Ramos (cell line): ENCODE results near the gene HELZ.
"Not testable (repeated sequence)": the region's sequence is repeated elsewhere in the genome, so short reads cannot be mapped to it uniquely, and the experiment has no call there.

Experiments
- in situ Hi-C: fragments of 300-500 bp; cut with MboI; formaldehyde crosslinking; loops from one replicate; pipeline ENCODE4 v1.14.3; 2022; ENCODE audit warnings: low sequenced_read_pairs; ENCODE audit not compliant: unreplicated experiment

The HELZ gene

DNA sequence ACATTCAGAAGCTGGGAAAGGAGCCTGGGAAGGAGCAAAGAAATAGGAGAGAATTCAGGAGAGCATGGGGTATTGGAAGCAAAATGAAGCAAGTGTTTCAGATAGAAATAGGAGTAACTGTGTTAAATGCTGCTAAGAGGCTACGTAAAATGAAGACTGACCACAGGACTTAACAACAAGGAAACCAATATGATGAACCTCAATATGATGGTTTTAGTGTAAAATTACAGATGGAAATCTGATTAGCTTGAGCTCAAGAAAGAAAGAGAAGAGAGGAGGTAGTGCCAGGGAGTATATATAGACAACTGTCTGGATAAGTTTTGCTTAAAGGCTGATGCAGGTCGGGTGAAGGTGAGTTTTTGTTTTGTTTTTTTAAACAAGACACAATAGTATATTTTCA lies 92.2 kb downstream of the HELZ start:
- in situ Hi-C loops, result no loop called here

DNA sequence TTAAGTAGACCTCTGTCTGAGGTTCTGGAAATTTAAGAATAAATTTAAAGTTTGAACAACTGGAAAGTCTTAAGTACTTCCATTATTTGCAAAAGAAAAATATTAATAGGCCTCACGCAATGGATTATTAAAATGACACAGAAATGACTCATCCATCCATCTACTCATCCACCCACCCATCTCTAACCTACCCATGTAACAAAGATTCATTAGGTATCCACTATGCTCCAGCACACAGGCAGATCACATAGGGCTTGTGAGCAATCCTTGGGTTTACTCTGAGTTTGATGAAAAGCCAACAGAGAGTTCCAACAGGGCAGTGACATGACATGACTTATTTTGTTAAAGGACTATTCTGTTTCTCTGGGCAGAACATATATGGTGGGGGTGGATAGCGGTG lies 93.3 kb downstream of the HELZ start:
- in situ Hi-C loops, result no loop called here

DNA sequence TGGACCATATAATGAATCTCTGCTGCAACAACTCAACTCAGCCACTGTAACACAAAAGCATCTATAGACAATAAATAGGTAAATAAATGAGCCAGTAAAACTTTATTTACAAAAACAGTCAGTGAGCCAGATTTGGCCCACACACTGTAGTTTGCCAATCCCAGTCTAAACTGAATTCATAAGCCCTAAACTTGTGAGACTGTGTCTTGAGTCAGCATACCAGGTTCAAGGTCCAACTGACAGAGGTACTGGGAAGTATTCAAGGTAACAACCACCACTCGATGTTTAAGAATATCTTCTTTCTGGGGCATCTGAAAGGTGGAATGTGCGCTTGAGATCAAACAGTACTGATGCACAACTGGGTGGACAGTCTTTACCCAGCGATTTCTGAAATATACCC lies 94.2 kb downstream of the HELZ start:
- in situ Hi-C loops, result no loop called here

DNA sequence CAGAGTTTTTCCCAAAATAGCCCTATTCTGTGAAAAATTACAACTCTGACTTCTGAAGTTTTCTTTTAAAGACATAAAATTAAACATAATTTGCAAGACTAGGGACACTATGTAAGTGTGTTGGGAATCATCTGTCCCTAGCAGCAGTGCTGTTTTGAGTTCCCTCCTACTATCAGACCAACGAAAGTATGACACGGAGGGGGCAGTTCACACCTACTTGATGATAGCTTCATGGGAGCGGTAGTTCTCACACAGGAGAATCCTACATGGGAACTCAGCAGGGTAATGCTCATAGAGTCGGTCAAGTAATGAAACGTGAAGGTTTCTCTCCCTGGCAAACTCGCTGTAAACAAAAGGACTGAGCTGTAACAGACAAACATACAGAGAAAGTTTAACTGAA lies 96.6 kb downstream of the HELZ start:
- in situ Hi-C loops, result no loop called here

DNA sequence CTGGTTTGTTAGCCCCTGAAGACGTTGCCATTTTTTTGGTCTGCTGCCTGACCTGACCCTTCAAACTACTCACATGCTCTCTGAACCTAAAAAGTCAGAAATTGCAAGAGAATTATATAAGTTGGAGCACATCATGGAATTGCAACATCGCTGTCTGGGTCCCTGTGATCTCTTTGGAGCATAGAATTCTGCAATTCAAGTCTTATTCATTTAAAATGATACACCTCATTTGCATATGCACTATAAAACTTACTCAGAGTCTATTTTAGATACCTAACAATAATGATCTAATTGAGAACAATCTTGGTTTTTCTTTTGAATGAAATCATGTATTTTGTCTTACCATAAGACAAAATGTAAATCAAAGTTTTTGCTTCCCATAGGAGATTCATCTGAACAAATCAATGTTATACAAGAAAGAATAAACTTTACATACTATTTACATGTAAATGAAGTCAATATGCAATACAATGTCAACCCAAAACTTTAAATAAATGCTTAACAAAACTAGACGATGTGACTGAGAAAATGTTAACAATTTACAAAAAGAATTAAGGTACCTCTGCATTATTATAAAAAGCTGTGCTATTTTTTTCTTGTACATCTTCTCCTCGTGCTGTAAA lies 99.7 kb downstream of the HELZ start:
- in situ Hi-C loops, result no loop called here

DNA sequence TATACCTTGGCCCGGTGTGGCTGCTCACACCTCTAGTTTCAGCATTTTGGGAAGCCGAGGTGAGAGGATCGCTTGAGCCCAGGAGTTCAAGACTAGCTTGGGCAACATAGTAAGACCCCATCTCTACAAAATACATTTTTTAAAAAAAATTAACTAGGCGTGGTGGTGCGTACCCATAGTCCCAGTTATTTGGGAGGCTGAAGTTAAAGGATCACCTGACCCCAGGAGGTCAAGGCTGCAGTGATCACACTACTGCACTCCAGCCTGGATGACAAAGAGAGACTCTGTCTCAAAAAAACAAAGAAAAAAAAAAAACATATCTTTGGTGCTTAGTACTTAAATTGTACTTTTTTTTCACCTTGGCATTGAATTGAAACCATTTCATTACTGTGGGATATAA lies 101.7 kb downstream of the HELZ start:
- in situ Hi-C loops, result no loop called here

DNA sequence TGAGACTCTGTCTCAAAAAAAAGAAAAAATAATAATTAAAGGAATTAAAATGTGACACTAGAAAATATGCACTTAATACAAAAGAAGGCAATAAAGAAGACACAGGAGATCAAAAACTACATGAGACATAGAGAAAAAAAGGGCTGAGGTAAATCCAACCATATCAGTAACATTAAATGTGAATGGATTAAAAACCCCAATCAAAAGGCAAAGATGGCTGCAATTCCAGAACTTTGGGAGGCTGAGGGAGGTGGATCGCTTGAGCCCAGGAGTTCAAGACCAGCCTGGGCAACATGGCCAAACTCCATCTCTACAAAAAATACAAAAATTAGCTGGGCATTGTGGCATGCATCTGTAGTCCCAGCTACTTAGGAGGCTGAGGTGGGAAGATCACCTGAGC lies 103.0 kb downstream of the HELZ start:
- in situ Hi-C loops, result not testable (repeated sequence)

DNA sequence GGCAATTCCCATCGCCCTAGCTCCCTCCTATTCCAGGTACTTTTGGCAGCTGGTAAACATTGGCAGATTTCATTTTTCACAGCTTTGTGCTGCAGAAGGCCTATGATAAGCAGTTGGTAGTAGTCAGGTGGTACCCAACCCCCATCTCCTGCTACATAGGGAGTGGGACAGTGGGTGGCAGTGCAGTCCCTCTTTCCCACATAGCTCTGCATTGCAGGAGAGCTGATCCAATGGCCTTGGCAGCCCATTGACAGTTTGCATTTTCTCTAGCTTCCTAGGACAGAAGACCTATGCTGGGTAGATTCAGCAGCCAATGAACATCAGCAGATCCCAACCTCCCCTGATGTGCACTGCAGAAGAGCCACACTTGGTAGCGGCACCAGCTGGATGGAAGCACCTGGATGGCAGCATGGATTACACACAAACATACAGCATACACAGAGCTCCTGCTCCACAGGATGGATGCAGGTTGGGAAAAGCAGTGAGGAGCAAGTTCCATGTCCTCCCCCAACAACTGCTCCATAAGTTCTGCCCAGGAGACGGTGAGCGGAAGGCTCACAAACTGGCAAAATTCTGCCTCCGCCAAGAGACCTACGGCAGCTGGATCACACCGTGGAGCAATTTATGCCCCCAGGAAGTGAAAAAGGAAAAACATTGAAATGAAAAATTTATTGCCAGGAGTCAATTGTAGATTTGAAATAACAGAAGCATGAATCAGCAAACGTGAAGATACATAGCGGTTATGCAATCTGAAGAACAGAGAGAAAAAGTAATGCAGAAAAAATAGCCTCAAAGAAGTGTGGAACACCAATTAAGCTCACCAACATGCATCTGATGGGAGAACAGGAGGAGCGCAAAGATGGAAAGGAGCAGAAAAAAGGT lies 105.0 kb downstream of the HELZ start:
- in situ Hi-C loops, result no loop called here

DNA sequence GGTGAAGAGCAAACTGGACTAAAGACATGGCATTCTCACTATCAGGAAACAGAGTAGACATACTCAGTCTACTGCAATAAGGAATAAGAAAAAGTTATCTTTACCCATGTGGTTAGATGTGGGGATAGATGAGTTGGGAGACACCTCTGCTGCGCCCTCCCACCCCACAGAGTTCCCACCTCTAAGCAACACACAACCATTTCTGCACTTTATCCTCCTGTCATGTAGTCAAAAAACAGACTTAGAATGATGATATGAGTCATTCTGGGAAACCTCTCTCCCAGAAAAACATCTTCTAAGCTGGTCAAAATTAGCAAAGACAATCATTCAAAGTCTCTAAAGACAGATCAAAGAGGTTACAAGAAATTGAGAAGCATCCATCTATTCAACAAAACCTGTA lies 105.7 kb downstream of the HELZ start:
- in situ Hi-C loops, result no loop called here

DNA sequence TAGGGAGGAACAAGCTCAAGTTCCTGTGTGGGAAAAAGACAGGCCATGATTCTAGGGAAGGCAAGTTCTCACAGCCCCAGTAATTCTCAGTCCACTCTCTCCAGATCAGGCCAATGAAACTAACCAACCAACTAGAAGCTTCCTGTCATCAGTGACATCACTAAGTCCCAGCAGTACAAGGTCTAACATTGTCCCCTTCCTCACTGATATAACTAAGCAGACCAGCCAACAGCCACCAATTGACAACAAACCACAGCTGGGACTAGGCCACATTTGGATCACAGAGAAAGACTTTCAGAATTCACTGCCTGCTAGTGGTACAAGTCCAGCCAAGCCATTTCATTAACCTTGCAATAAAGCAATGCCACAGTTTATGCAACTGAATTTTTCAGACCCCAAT lies 106.6 kb downstream of the HELZ start:
- in situ Hi-C loops, result no loop called here

DNA sequence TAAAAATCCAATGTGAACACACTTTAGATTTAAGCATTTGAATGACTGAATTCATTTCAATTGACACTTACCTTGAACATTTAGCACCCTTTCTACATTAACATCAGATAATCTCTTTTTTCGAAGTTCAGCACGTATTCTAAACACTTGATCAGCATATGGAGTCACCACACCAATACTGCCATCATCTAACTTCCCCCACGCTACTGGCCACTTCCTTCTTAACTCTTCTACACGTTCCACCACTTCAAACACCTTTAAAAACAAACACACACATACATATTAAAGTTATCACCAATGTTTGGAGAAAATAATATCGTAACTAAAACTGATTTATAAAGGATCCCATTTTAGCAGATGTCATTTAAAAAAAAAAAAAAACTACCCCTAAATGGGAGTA lies 107.1 kb downstream of the HELZ start:
- in situ Hi-C loops, result no loop called here

DNA sequence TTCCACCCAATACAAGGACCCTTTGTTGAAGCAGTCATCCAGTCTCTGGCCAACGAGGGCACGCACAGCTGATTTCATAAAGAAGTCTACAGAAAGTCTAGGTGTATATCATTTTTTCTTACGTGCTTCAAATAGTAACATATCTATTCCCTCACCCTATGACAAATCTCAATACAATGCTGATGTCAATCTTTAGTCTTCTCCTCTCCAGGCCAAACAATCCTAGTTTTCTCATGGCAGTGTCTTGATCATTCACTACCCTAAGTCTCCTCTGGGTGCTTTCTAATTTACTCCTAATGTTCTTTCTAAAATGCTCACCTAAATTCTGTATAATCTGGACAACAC lies 108.0 kb downstream of the HELZ start:
- in situ Hi-C loops, result no loop called here

DNA sequence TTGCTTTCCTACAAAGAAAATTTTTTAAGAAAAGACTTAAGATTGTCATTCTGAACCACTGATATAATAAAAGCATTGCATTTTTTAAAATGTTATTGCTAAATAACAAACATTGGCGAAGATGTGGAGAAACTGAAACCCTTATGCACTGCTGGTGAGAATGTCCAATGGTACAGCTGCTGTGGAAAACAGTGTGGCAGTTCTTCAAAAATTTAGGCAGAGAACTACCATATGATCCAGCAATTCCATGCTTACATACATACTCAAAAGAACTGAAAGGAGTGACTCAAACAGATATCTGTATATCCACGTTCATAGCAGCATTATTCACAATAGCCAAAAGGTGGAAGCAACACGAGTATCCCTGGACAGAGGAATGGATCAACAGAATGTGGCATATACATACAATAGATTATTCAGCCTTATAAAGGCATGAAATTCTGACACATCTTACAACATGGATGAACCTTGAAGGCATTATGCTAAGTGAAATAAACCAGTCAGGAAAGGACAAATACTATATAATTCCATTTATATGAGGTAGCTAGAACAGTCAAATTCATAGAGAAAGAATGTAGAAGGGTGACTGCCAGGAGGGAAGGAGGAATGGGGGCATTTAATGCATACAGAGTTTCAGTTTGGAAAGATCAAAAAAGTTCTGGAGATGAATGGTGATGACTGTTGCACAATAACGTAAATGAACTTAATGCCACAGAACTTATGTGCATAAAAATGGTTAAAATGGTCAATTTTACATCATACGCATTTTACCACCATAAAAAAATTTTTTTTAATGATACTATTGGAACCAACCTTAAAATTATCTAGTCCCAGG lies 108.6 kb downstream of the HELZ start:
- in situ Hi-C loops, result no loop called here

DNA sequence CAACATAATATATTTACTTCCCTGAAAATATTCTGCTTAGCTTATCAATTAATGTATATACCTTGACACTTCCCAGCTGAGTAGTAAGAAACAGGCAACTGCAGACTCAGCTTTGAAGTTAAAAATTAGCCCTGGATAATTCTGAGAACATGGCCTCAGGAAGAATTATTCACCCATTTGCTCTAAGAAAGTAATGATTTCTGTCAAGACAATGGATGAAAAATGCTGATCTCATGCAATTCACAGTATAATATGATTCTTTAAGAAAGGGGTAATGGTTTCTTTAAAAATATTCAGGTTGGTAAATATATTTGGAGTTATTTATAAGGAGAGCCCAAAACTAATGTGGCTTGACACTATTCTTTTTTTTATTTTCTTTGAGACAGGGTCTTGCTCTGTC lies 111.8 kb downstream of the HELZ start:
- in situ Hi-C loops, result no loop called here

DNA sequence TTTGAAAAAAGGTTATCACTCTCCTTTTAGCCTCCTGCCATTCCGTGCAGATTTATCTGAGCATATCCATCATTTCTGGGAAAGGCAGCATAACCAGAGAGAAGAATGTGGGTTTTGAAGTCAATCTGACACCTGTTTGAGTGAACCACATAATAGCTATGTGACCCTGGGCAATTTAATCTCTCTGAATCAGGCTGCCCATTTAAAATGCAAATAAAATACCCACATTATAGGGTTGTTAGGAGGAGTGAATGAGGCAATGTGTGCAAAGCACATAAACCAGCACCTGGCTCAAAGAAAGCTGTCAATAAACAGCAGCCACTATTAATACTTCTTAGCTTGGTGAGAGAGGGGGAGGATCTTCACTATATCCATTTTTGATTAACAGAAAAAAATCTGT lies 112.6 kb downstream of the HELZ start:
- in situ Hi-C loops, result no loop called here

DNA sequence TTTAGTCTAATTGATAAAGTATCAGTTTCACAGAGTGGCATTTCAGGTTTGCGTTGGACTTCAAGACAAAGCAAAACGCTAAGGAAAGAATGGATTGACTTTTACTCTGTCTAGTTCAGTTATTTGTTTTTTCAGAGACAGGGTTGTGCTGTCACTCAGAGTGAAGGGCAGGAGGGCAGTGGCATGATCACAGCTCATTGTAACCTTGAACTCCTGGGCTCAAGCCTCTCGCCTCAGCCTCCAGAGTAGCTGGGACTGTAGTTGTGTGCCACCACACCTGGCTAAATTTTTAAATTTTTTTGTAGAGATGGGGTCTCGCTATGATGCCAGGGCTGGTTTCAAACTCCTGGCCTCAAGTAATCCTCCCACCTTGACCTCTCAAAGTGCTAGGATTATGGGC lies 114.2 kb downstream of the HELZ start:
- in situ Hi-C loops, result no loop called here

DNA sequence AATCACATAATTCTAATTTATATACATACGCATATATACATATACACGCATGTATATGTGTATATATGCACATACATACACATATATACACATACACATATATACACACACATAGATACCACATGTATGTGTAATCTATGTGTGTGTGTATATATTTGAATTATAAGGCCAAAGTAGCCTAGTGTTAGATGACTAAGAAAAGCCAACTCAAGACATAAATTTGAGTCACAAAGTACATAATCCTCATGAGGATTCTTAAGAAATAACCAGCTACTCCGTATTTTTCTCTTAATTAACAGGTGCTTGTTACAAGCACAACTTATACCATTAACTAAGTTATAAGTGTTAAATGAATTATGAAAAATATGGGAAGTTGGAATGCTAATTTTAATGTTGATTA lies 115.7 kb downstream of the HELZ start:
- in situ Hi-C loops, result no loop called here

DNA sequence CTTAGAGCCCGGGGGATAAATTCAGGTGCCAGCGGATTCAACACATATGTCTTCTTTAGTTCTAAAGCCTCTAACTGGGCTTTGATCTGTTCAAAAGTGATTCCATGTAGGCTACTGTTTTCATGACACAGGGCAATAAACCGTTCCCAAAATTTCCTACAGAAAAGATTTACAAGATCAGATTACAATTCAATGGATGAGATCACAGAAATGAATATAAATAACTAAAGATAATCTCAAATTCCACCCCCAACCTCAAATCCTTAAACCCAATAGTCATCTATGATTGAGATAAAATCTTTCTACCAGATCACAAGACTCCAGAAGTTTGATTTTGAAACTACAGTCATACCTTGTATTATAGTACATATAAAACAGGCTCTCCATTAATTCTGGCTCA lies 116.3 kb downstream of the HELZ start:
- in situ Hi-C loops, result no loop called here

DNA sequence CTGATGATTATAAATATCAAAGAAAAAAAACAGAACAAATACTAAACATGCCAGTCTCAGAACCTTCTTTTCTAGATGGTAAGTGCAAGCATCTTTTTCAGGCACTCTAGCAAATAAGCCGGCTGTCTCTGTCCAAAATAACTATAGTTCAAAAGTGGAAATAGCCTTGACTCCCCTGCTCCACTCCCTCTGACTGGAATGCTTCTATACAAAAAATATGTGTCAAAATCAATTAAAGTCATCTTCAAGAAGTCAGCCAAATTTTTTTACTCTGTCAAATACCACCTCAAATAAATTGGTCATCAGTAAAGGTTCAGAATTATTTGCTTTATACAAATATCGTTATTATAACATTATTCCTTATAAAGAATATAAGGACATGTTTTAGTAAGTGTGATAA lies 117.1 kb downstream of the HELZ start:
- in situ Hi-C loops, result no loop called here

DNA sequence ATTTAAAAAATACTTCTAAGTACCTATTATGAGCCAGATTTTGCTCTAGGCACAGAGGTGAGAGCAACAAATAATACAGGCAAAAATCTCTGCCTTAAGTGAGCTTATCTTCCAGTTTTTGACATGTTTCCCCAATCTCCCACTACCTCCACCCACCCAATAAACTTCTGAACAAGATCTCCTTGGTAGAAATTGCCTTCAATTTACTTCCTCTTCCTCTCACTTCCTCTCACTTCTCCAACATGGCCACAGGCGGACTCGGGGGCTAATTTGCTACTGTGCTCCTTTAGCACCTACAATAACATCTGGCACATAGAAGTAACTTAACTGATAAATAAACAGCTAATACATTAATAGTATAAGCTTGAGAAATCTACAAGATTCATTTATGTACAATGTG lies 118.0 kb downstream of the HELZ start:
- in situ Hi-C loops, result no loop called here

DNA sequence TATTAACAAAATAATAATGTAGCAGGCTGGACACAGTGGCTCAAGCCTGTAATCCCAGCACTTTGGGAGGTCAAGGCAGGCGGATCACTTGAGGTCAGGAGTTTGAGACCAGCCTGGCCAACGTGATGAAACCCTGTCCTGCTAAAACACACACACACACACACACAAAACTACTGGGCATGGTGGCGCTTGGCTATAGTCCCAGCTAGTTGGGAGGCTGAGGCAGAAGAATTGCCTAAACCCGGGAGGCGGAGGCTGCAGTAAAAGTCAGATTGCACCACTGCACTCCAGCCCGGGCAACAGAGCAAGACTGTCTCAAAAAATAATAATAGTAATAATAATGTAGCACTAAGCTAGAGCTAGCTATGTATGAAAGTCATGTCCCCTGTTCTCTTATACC lies 118.5 kb downstream of the HELZ start:
- in situ Hi-C loops, result not testable (repeated sequence)
